Kidney capillary endothelial cell (primary cell): ENCODE measurements around the gene L1TD1.
"Not testable (repeated sequence)": the region's sequence is repeated elsewhere in the genome, so short reads cannot be mapped to it uniquely, and the experiment has no call there.

Source experiments
- DNase-seq: peaks from one replicate; pipeline ENCODE4 v3.0.0-alpha.2; 2018; ENCODE audit warnings: low spot score

Gene L1TD1

DNA sequence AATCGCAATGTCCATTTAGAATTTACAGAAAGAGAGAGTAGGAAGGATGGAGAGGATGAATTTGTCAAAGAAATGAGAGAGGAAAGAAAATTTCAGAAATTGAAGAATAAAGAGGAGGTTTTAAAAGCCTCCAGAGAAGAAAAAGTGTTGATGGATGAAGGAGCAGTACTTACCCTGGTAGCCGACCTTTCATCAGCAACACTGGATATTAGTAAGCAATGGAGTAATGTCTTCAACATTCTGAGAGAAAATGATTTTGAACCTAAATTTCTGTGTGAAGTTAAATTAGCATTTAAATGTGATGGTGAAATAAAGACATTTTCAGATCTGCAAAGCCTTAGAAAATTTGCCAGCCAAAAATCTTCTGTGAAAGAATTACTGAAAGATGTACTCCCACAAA lies 12.5 kb downstream of the L1TD1 start:
- DNase-seq = no peak

DNA sequence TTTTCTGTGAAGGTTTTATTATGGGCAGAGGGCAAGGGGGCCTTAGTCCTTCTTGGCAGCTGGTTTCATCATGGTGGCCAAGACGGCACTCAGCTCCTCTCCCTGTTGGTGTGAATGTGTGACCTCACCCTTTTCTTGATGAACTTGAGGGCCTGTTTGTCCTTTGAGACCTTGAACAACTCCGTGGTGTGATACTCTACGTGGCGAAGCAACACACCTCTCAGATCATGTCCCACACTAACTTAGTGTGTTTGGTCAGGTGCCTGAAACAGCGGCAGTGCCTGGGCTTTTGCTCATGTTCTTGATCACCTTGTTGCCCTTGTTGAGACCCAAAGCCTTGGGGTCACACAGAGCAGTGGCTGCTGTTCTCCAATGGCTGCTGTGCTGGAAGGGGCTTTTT lies 13.4 kb downstream of the L1TD1 start:
- no peak for DNase-seq

DNA sequence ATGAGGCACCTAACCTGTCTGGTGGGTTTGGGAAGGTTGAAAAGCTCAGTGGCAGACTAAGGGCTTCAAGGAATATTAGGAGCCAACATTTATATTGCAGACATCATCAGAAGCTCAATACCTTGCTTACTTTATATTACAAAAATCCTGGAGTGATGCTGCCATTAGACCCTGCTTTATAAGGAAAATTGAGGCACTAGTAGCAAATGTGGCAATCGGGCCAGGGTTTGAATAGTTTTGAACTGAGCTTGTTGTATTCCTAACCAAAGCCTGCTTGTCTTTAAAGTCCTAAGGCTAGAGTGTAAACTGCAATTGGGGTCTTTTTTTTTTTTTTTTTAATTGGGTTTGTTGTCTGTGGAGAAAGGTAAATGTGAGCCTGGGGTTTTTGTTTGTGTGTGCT lies 14.3 kb downstream of the L1TD1 start:
- no peak for DNase-seq

DNA sequence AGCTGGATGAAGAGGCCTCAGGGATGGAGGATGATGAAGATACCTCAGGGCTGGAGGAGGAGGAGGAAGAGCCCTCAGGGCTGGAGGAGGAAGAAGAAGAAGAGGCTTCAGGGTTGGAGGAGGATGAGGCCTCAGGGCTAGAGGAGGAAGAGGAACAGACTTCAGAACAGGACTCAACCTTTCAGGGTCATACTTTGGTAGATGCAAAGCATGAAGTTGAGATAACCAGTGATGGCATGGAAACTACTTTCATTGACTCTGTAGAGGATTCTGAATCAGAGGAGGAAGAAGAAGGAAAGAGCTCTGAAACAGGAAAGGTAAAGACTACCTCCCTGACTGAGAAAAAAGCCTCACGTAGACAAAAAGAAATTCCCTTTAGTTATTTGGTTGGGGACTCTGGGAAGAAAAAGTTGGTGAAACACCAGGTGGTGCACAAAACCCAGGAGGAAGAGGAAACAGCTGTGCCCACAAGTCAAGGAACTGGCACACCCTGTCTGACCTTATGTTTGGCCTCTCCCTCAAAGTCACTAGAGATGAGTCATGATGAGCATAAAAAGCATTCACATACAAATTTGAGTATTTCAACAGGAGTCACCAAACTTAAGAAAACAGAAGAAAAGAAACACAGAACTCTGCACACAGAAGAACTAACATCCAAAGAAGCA lies 15.4 kb downstream of the L1TD1 start:
- peak; percentile 77 for DNase-seq

DNA sequence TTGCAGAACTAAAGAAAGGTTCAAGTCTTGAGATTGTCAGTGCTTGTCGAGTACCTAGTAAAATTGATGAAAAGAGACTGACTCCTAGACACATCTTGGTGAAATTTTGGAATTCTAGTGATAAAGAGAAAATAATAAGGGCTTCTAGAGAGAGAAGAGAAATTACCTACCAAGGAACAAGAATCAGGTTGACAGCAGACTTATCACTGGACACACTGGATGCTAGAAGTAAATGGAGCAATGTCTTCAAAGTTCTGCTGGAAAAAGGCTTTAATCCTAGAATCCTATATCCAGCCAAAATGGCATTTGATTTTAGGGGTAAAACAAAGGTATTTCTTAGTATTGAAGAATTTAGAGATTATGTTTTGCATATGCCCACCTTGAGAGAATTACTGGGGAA lies 16.3 kb downstream of the L1TD1 start:
- DNase-seq = no peak

DNA sequence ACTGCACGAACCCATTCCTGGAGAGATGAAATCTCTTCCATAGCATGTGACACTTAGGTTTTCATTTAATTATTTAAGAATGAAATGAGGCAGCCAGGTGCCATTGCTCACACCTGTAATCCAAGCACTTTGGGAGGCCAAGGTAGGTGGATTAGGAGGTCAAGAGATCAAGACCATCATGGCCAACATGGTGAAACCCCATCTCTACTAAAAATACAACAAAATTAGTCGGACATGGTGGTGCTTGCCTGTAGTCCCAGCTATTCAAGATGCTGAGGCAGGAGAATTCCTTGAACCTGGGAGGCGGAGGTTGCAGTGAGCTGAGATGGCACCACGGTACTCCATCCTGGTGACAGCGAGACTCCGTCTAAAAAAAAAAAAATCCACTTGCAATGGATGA lies 17.8 kb downstream of the L1TD1 start:
- no peak for DNase-seq

DNA sequence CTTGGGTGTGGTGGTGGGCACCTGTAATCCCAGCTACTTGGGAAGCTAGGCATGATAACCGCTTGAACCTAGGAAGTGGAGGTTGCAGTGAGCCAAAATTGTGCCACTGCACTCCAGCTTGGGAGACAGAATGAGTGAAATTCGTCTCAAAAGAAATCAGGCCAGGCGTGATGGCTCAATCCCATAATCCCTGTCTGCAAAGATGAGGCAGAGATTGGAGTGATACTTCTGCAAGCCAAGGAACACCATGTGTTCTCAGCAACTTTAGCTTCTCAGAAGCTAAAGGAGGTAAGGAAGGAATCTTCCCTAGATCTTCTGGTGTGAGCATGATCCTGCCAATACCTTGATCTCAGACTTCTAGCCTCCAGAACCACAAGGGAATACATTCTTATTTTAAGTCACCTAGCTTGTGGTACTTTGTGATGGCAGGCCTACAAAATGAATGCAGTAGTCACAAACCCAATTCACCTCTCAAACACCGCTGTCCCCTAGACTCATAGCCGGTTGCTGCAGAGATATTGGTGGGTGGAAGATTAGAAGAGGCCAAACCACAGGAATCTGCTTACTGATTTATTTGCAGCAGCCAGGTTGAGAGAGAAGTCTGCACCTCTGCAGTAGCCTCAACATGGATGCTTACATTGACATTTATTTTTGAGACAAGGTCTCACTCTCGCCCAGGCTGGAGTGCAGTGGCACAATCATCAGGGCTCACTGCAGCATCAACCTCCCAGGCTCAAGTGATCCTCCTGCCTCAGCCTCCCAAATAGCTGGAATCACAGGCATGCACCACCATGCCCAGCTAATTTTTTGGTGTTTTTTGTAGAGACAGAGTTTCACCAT lies 18.6 kb downstream of the L1TD1 start:
- DNase-seq = no peak

DNA sequence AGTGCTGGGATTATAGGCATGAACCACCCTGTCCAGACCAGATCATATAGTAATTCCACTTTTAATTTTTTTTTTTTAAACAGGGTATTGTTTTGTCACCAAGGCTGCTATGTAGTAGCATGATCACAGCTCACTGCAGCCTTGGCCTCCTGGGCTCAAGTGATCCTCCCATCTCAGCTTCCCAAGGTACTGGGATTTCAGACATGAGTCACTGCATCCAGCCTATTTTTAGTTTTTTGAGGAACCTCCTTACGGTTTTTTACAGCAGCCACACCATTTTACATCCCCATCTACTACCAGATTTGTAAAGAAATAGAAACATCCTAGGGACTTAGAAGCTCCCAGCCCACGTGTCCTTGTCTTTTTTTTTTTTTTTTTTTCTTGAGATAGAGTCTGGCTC lies 24.0 kb downstream of the L1TD1 start:
- no peak for DNase-seq

DNA sequence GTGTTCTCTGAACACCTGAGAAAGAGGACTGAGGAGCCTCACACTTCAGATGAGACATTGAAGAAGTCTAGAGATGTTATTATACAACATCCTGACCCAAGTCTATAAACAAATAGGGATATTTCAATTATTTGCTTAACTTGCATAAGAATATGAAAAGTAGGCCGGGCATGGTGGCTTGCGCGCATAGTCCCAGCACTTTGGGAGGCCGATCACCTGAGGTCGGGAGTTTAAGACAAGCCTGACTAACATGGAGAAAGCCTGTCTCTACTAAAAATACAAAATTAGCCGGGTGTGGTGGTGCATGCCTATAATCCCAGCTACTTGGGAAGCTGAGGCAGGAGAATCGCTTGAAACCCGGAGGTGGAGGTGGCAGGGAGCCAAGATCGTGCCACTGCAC lies 25.8 kb downstream of the L1TD1 start:
- not testable (repeated sequence) for DNase-seq

DNA sequence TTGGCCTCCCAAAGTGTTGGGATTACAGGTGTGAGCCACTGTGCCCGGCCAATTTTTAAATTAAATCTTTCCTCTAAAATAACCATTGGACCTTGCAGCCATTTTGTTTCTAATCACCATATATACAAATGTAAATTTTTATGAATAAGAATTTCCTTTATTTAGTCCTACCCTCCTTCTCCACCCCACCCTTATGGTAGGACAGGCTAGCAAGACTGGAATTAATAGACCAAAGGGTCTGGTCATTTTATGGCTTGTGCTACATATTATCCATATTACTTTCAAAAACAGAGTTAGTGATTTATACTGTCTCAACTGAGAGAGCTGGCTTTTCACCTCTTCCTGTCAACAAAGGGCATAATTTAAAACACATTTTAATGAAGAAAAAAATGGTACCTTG lies 26.5 kb downstream of the L1TD1 start:
- no peak for DNase-seq

DNA sequence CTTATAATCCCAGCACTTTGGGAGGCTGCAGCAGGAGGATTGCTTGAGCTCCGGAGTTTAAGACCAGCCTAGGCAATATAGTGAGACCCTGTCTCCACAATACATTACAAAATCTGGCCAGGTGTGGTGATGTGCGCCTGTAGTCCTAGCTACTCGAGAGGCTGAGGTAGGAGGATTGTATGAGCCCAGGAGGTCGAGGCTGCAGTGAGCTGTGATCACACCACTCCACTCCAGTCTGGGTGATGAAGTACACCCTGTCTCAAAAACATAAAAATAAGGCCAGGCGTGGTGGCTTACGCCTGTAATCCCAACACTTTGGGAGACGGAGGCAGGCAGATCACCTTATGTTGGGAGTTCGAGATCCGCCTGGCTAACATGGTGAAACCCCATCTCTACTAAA lies 27.7 kb downstream of the L1TD1 start:
- no peak for DNase-seq

DNA sequence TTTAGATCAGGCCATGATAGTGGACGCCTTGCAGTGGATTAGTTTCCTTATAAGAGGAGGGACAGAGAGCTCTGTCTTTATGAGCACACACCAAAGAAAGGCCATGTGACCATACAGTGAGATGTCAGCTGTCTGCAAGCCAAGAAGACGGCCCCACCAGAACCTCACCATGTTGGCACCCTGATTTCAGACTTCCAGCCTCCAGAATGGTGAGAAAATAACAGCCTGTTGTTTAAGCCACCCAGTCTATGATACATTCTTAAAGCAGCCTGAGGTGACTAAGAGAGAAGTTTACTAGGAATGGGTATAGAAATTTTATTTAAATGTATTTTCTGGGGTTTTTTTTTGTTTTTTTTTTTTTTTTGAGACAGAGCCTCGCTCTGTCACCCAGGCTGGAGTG lies 29.5 kb downstream of the L1TD1 start:
- no peak for DNase-seq

DNA sequence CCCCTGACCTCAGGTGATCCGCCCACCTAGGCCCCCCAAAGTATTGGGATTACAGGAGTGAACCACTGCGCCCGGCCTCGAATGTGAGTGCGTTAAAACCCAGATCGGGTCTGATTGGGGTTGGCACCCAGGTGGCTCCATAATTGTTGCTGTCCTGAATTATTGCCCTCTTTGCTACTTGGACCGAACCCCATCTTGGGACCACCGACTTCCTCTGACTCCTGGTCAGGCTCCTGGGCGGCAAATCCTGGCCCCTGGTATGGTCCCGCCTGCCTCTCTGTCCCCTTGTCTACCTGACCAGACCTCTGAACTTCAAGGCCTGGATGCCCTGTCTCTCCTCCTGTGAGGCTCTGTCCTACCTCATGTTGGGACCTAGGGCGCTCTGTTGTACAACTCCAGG lies 32.8 kb downstream of the L1TD1 start:
- no peak for DNase-seq

DNA sequence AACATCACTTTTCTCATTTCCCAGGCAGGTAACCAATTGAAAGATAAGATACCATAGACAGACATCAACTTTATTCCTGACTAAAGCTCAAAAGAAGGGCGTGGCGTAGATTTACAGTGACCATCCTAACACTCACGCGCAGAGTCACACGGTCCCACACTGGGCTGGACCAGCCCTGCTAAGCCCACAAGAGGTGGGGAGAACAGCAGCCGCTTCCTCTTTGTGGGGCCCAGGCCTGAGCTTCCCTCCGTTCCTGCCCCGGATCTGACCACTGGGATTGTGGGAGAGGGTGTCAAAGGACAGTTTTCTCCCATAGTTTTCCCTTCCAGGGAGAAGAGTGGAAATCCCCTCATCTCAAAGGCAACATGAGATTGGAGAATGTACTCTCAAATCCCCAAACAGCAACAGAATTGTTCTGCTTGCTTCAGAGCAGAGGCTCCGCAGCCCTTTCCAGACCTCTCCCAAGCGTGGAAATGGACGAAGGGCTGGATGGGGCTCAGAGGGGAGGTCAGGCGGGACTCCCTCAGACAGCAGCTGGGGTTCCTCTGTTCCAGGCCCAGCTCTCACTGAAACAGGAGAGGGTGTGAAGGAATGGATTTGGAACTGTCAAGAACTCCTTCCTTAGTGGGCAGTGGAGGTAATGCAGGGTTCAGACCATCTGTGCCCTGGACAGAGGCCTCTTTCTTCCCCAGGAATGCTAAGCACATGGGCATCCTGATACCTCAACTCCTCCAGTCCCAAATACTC lies 33.7 kb downstream of the L1TD1 start:
- DNase-seq = no peak

DNA sequence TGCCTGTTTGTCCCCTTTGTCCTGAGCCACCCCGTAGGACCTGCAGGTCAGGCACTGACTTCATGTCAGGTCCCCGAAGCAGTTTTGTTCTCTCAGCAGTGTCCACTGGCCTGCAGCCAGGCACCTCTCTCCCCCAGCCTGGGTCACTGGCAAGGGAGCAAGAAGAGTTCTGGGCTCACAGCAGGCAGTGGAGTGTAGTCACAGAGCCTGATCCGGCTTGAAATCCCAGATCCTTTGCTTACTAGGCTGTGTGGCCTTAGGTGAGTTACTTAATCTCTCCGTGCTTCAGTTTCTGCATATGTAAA lies 34.2 kb downstream of the L1TD1 start:
- DNase-seq = no peak

DNA sequence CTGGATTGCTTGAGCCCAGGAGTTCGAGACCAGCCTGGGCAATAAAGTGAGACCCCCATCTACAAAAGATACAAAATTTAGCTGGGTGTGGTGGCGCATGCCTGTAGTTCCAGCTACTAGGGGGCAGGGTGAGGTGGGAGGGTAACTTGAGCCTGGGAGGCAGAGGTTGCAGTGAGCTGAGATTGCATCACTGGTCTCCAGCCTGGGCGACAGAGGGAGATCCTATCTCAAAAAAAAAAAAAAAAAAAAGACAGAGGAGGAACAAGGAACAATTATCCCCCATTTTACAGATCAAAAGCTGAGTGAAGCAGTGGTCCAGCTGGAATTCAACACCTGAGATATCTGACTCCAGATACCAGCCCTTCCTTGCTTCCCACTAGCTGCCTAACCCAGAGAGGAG lies 34.8 kb downstream of the L1TD1 start:
- DNase-seq = no peak

DNA sequence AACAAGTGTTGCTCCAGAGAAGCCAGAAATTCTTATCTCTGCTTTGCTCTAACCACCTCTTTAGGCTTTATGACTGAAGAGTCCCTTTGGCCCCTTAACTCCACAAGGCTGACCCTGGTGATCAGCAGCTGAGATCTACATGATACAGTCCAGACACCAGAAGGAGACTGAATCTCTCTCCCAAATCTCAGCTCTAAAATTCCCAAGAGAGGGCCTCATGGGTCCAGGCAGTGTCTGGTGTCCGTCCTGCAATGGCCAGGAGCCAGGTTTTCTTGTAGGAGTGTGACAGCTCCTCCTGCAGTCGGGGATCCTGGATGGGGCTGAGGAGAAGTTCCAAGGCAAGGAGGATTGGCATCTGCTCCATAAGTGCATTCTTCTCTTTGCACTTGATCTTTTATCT lies 35.3 kb downstream of the L1TD1 start:
- no peak for DNase-seq

DNA sequence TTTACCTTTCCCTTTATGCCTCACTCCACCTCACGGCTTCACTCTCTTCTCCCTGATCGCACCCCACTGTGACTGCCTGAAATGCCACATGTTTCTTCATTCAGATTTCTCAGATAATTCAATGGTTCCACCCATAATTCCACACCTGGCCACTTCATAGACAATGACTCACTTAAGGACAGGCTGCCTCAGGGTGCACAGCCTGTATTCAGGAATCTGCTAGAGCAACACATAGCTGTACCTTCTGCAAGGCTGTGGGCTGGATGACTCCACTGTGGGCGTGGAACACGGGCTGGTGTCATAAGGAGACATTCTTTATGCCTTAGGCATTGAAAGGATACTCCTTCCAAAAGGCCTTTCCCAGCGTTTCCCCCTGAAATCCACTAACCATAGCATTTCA lies 36.1 kb downstream of the L1TD1 start:
- no peak for DNase-seq

DNA sequence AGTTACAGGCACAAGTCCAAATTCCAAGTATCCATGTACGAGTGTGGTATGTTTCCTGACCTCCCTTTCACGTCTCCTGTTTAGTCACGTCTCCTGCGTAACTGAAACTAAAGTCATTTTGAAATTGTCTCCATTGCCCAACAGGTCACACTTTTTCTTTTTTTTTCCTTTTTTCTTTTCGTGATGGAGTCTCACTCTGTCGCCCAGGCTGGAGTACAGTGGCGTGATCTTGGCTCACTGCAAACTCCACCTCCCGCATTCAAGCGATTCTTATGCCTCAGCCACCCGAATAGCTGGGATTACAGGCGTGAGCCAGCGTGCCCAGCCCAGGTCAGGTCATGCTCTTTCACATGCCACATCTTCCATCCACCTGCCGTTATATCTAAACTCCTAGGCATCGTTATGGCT lies 38.2 kb downstream of the L1TD1 start:
- DNase-seq = no peak

DNA sequence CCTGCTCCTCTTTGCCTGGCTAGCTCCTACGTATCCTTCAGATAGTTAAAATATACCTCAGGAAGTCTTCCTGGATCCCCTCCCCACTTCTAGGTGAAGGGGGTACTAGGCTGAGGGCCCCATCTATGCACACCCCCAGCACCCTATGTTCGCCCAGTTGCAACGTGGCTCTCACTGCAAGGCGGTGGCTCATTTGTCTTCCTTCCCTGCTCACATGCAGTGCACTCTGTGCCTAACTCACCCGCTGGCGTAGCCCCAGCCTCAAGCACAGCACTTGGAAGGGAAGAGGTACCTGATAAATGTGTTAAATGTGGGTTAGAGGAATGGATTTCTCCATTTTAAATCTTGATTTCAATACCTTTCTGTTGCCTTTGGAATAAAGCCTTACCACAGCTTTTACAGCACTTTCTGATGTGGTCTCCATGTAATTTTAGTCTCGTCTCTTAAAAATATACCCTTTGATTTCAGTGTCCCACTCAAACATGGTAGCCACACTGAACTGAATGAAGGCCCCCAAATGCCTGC lies 39.3 kb downstream of the L1TD1 start:
- DNase-seq = no peak

DNA sequence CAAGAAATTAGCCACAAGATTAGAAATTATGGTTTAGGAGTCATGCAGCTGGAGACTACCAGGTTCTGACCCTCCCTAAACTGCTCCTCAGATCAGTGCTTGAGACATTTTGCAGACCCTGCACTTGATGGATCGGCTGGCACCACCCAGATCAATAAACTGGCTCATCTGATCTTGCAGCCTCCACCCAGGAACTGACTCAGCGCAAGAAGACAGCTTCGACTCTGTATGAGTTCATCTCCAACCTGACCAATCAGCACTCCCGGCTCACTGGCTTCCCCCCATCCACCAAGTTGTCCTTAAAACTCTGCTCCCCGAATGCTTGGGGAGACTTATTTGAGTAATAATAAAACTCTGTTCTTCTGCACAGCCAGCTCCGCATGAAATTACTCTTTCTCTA lies 40.0 kb downstream of the L1TD1 start:
- DNase-seq = no peak

DNA sequence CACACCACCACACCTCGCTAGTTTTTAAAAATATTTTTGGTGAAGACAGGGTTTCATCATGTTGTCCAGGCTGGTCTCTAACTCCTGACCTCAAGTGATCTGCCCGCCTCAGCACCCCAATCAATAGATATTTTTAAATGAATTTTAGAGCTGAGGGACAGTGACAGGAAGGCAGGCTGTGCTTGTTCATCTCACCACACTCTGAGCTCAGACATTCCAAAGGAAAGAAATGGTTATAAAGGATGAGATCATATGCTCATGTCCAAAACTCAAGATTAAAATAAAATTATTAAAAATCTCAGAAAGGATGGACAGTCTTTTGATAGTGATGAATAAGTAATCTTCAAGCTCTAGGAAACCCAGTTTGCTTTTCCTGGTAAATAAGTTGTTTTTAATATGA lies 40.9 kb downstream of the L1TD1 start:
- no peak for DNase-seq

DNA sequence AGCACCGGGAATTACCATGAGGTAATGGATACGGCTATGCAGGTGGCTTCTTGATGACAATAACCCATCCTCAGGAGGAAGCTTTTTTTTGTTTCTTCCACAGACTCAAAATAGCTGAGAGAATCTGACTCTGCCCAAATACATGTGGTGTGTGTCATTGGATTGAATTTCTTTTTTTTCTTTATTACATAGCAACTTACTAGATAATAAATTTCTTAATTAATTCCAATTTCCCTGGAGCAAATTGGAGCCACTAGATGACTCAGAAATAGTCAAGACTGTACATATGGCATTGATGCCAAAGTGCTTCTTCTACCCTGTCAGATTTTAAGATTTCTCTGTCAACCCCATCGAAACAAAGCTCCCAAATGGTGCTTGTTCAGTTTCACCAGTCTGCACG lies 42.7 kb downstream of the L1TD1 start:
- DNase-seq = no peak
